Esophagus squamous epithelium (tissue), 4 donors: ENCODE data around the gene DNAJC2.

ENCODE experiments used
- CTCF ChIP-seq, 6 experiments: fragments of 450-650 bp in 4 of 6; fragments of 200-600 bp in 2 of 6; sonication (generic) in 2 of 6; IDR thresholded peaks; one replicate each; pipeline ENCODE4 v1.5.1; 2016 to 2019; ENCODE audit warnings: antibody characterized with exemption in 6 of 6, mild to moderate bottlenecking in 4 of 6, moderate library complexity in 4 of 6
- POLR2A ChIP-seq, 4 donors: fragments of 450-650 bp; IDR thresholded peaks; one replicate each; pipeline ENCODE4 v1.6.1; 2017; ENCODE audit warnings: antibody characterized with exemption in 4 of 4, mild to moderate bottlenecking in 4 of 4, moderate library complexity in 3 of 4

DNA sequence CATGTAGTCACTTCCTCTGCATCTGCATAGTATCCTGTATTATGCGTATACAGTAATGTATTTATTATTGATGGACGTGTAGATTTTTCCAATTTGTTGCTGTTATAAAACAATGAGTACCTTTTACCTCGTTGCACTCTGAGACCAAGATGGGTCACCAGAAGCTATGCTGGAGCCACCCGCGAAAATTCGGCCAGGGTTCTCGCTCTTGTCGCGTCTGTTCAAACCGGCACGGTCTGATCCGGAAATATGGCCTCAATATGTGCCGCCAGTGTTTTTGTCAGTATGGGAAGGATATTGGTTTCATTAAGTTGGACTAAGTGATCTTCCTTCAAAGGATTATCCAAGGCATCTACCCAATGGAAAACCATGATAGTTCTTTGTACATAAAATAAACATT is 3.9 kb upstream of the DNAJC2 start:
- TF ChIP-seq POLR2A (IDR thresholded peaks at IDR 0.05) (no peak), CTCF (IDR thresholded peaks at IDR 0.05) (no peak)
